ENCODE results near the gene DAAM2.

DNA sequence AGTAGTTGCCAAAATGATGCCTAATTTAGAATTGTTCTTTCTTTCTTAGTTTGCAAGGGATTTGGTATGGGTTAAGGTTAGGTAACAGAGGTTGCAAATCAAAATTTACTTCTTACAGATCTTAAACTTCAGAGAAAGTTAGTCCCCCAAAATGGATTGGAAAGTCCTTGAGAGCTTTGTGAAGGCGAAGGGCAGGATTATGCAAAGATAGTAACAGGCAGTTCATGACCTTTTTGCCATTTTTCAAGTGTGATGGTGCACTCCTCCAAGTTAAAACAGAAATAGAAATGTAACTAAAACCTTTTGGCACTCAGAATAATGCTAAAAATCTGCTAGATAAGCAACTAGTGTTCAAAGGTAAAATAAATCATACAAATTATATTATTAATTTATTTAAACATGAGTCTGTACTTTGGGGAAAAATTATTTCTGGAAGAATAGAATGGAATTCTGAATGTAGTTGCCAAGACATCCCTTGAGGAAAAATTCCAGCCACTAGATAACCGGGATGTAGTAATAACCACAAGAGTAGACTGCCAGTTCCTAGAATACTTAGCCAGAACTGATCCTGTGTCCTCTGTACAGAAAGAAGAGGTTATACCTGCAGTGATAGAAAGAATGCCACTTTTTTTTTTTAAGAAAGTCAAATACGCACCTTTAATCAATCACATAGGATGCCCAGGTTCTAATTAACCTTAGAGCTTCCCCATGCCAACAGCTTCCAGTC, 31.8 kb upstream of the DAAM2 start:
- TF ChIP-seq POLR2A (IDR thresholded peaks at IDR 0.05) = no peak
- TF ChIP-seq, protein P1, sequence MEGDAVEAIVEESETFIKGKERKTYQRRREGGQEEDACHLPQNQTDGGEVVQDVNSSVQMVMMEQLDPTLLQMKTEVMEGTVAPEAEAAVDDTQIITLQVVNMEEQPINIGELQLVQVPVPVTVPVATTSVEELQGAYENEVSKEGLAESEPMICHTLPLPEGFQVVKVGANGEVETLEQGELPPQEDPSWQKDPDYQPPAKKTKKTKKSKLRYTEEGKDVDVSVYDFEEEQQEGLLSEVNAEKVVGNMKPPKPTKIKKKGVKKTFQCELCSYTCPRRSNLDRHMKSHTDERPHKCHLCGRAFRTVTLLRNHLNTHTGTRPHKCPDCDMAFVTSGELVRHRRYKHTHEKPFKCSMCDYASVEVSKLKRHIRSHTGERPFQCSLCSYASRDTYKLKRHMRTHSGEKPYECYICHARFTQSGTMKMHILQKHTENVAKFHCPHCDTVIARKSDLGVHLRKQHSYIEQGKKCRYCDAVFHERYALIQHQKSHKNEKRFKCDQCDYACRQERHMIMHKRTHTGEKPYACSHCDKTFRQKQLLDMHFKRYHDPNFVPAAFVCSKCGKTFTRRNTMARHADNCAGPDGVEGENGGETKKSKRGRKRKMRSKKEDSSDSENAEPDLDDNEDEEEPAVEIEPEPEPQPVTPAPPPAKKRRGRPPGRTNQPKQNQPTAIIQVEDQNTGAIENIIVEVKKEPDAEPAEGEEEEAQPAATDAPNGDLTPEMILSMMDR (IDR thresholded peaks at IDR 0.05) = no peak

Data from esophagus squamous epithelium (tissue), 4 donors.